ENCODE results near the gene SF1.
A peak's percentile ranks its signal among the peaks of the same experiment; 100 is the strongest.

- TF ChIP-seq CTCF (IDR thresholded peaks at IDR 0.05; ENCODE audit: control extremely low read depth in 1 of 3, insufficient read depth in 1 of 3, low read depth in 1 of 3, low read length in 3 of 3) = no peak
- 0 out of 2 replicates have a peak, but pooled peaks have one; percentile 33 for TF ChIP-seq SUZ12 (IDR thresholded peaks at IDR 0.05; ENCODE audit: low read length)
- no peak for TF ChIP-seq SIN3A (conservative IDR thresholded peaks at IDR 0.05 in 1 of 2, IDR thresholded peaks at IDR 0.05 in 1 of 2; ENCODE audit: low read depth in 1 of 2, low read length in 2 of 2)
- no peak for TF ChIP-seq ZNF274 (IDR thresholded peaks at IDR 0.05; ENCODE audit: borderline replicate concordance, extremely low read depth, low read length)
- TF ChIP-seq TBP (IDR thresholded peaks at IDR 0.05; ENCODE audit: low read depth, low read length) = no peak
- no peak for TF ChIP-seq NRF1 (IDR thresholded peaks at IDR 0.05; ENCODE audit: low read depth, low read length)
- TF ChIP-seq EP300 (IDR thresholded peaks at IDR 0.05; ENCODE audit: borderline replicate concordance in 1 of 2, low read depth in 2 of 2, low read length in 2 of 2) = no peak
Measured at GRCh38 chr11:64722141-64723065, 55.9 kb downstream of the SF1 start.

All from H1 (cell line).